ENCODE results near the gene MTMR6.
A peak's percentile ranks its signal among the peaks of the same experiment; 100 is the strongest.
"Not testable (repeated sequence)": the region's sequence is repeated elsewhere in the genome, so short reads cannot be mapped to it uniquely, and the experiment has no call there.

MTMR6 gene

GRCh38 chr13:25286969-25287961 is at the start of gene MTMR6:
MTMR6 (minus strand) TSS chr13:25287488; CDS start chr13:25287247, 241 bp downstream.
- DNase-seq (ENCODE audit: low read depth in 2 of 2, low spot score in 1 of 2), result peak; percentile 91 to 94

GRCh38 chr13:25335856-25336255 is 48.6 kb upstream of the MTMR6 start:
- no peak for DNase-seq (ENCODE audit: low read depth in 2 of 2, low spot score in 1 of 2)

GRCh38 chr13:25330541-25330940 is 43.3 kb upstream of the MTMR6 start:
- no peak for DNase-seq (ENCODE audit: low read depth in 2 of 2, low spot score in 1 of 2)

GRCh38 chr13:25329706-25330105 is 42.4 kb upstream of the MTMR6 start:
- DNase-seq (ENCODE audit: low read depth in 2 of 2, low spot score in 1 of 2), result no peak

GRCh38 chr13:25324100-25324499 is 36.8 kb upstream of the MTMR6 start:
- no peak for DNase-seq (ENCODE audit: low read depth in 2 of 2, low spot score in 1 of 2)

GRCh38 chr13:25319771-25320170 is 32.5 kb upstream of the MTMR6 start:
- DNase-seq (ENCODE audit: low read depth in 2 of 2, low spot score in 1 of 2), result no peak

GRCh38 chr13:25318946-25319345 is 31.7 kb upstream of the MTMR6 start:
- DNase-seq (ENCODE audit: low read depth in 2 of 2, low spot score in 1 of 2), result not testable (repeated sequence)

- DNase-seq (ENCODE audit: low read depth in 2 of 2, low spot score in 1 of 2), result no peak
Observed at GRCh38 chr13:25310891-25311290, 23.6 kb upstream of the MTMR6 start.

GRCh38 chr13:25306671-25307464 is 19.6 kb upstream of the MTMR6 start:
- DNase-seq (ENCODE audit: low read depth in 2 of 2, low spot score in 1 of 2), result no peak

- DNase-seq (ENCODE audit: low read depth in 2 of 2, low spot score in 1 of 2), result no peak
Observed at GRCh38 chr13:25302121-25302520, 14.8 kb upstream of the MTMR6 start.

- DNase-seq (ENCODE audit: low read depth in 2 of 2, low spot score in 1 of 2), result peak; percentile 81 to 87
Observed at GRCh38 chr13:25301347-25302113, 14.2 kb upstream of the MTMR6 start, which contains the start of gene NUP58. NUP58 (plus strand) TSS chr13:25301625; CDS start chr13:25301774, 149 bp downstream.

- DNase-seq (ENCODE audit: low read depth in 2 of 2, low spot score in 1 of 2), result no peak
Observed at GRCh38 chr13:25300861-25301346, 13.6 kb upstream of the MTMR6 start.

GRCh38 chr13:25295701-25296100 is 8.4 kb upstream of the MTMR6 start:
- DNase-seq (ENCODE audit: low read depth in 2 of 2, low spot score in 1 of 2), result no peak

GRCh38 chr13:25295228-25295627 is 7.9 kb upstream of the MTMR6 start:
- DNase-seq (ENCODE audit: low read depth in 2 of 2, low spot score in 1 of 2), result no peak

GRCh38 chr13:25292301-25292700 is 5.0 kb upstream of the MTMR6 start:
- no peak for DNase-seq (ENCODE audit: low read depth in 2 of 2, low spot score in 1 of 2)

GRCh38 chr13:25291691-25292090 is 4.4 kb upstream of the MTMR6 start:
- DNase-seq (ENCODE audit: low read depth in 2 of 2, low spot score in 1 of 2), result no peak

GRCh38 chr13:25288966-25289365 is 1.7 kb upstream of the MTMR6 start:
- no peak for DNase-seq (ENCODE audit: low read depth in 2 of 2, low spot score in 1 of 2)

- DNase-seq (ENCODE audit: low read depth in 2 of 2, low spot score in 1 of 2), result no peak
Observed at GRCh38 chr13:25286308-25286968, 850 bp downstream of the MTMR6 start.

GRCh38 chr13:25281935-25282332 is 5.4 kb downstream of the MTMR6 start:
- DNase-seq (ENCODE audit: low read depth in 2 of 2, low spot score in 1 of 2), result no peak

GRCh38 chr13:25281193-25281934 is 5.9 kb downstream of the MTMR6 start:
- no peak for DNase-seq (ENCODE audit: low read depth in 2 of 2, low spot score in 1 of 2)
